HG03064 (cell line): ENCODE data around the gene SHC1.

Experiments used
- ATAC-seq: cut with Tn5 transposase; IDR thresholded peaks from one replicate; pipeline ENCODE4 v1.9.1; 2021; ENCODE audit warnings: low read depth; ENCODE audit not compliant: unreplicated experiment

SHC1 gene

GRCh38 chr1:154974808-154975408 lies 4.4 kb upstream of the SHC1 start:
- peak; percentile 41 for ATAC-seq

- ATAC-seq = peak; percentile 62
Measured at GRCh38 chr1:154974102-154974807, 3.7 kb upstream of the SHC1 start, which contains the start of gene CKS1B. Gene CKS1B (plus strand): TSS chr1:154974681. CDS start chr1:154974746, 65 bp downstream.

DNA sequence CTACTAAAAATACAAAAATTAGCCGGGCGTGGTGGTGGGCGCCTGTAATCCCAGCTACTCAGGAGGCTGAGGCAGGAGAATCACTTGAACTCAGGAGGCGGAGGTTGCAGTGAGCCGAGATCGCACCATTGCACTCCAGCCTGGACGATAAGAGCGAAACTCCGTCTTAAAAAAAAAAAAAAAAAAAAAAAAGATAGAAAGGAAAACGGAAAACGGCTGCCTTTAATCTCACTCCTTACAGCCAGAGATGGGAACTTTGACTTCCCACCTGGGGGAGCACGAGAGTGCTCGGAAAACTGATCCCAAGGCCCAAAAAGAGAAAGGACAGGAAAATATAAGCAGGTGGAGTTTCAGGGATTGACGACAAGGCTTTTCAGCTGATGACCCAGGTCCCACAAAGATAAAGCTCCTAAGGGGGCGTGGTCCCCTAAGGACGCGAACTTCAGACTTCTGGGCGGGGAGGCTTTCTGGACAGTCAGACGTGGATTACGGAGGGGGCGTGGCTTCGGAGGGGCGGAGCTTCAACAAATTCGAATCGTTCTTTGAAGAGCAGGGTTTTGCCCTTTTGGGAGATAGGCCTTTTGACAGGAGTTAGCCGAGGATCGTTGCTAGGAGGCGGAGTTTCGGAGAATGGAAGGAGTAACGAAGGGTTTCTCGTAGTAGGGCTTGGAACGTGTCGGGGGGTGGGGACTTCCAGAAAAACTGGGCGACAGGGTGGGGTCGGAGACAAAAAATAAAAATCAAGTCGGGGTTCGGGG lies 3.0 kb upstream of the SHC1 start:
- ATAC-seq = peak; percentile 9

GRCh38 chr1:154972517-154973343 lies 2.2 kb upstream of the SHC1 start:
- no peak for ATAC-seq

DNA sequence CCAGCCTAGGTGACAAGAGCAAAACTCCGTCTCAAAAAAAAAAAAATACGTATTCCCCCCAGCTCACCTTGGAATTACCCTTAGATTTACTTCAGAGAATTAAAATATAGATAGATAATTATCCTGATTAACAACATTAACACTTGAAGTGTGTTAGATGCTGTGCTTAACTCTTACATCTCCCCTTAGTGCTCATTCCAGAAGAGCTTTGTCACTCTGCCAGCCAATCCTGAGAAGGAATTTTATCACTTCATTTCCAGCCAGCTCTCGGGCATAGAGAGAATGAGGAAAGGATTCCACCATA lies 1.6 kb upstream of the SHC1 start:
- no peak for ATAC-seq

DNA sequence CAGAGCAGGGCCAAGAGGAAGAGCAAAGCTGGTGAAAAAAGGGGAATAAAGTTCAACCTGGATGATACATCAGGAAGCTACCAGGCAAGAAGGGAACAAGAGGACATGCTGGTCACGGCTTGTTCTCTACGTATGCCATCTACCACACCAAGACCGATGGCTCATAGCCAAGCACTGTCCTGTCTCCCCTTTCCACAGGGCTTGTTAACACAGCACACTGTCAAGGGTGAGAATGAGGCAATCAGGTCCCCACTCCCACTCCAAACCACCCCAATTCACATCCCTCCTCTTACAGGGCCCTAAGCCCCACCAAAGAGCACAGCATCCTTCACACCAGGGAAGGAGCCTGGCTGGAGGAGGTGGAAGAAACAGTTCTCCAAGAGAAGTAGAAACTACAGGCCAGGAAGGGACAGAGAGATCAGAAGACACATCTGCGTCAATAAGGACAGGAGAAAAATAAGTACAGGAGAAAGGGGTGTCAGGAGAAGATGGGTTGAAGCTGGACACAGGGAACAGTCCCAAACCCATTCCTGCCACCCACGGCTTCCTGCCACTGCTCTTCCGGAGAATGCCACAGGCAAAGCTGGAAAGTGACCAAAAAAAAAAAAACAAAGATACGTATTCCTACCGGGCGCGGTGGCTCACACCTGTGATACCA lies 923 bp upstream of the SHC1 start:
- ATAC-seq = no peak

GRCh38 chr1:154969860-154970452 lies 591 bp downstream of the SHC1 start:
- no peak for ATAC-seq

- no peak for ATAC-seq
Measured at GRCh38 chr1:154969246-154969645, 1.3 kb downstream of the SHC1 start.

GRCh38 chr1:154968731-154969130 lies 1.8 kb downstream of the SHC1 start:
- ATAC-seq = no peak

GRCh38 chr1:154967331-154967950 lies 3.1 kb downstream of the SHC1 start:
- no peak for ATAC-seq

- no peak for ATAC-seq
Measured at GRCh38 chr1:154966111-154966510, 4.4 kb downstream of the SHC1 start.

DNA sequence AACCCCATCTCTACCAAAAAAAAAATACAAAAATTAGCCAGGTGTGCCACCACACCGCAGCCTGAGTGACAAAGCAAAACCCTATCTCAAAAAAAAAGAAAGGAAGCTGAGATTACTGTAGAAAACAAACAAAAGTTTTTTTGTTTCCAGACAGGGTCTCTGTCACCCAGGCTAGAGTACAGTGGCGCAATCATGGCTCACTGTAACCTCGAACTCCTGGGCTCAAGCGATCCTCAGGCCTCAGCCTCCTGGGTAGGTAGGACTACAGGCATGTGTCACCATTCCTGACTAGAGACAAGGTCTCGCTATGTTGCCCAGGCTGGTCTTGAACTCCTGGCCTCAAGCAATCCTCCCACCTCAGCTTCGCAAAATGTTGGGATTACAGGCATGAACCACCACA lies 6.2 kb downstream of the SHC1 start:
- ATAC-seq = no peak

GRCh38 chr1:154963643-154964042 lies 6.9 kb downstream of the SHC1 start:
- no peak for ATAC-seq

- no peak for ATAC-seq
Measured at GRCh38 chr1:154962795-154963330, 7.7 kb downstream of the SHC1 start.

- ATAC-seq = peak; percentile 4
Measured at GRCh38 chr1:154962156-154962749, 8.3 kb downstream of the SHC1 start.

DNA sequence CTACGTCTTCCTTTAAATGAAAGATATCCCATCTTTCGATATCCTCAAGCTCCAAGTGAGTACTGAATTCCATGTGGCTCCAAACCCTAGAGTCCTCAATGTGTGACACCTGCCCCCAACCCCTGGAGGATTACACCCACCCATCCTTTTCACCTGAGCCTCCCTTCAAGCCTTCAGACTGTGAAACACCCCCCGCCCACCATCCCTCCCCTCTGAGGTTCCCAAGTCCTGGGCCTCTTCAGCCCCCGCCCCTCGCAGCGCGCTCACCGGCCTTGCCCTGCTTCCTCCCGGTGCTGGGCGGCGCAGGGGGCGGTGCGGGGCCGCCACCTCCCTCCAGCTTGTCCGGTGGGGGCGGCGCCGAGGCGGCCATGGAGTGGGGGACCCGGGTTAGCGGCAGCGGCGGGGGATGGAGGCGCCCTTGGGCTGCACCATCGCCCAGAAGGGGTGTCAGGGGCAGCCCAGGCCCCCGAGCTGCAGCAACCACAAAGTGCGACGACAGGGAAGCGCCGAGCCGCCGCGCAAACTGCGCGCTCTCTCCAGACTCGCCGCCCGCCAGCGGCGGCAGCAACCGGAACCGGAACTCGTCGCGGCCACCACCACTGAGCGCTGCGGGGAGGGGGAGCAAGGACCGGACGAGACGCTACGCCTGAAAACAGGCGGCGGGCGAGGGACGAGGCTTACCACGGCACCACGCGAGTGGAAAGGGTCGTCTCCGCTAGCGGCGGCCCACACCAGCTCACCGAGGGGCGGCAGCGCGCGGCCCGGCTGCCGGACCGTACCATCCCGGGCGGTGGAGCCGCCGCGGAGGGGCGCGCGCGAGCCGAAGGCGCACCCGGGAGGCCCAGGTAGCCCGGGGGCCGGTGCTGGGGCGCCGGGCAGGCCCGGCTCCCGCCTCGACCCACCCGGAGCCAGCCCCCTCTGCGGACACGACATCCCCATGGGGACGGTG lies 9.1 kb downstream of the SHC1 start, which contains the start of gene PYGO2:
Gene PYGO2 (minus strand): TSS at position 576 of the 949 bp plus-strand sequence. CDS start 206 bp downstream, at position 370.
- peak; percentile 67 for ATAC-seq

DNA sequence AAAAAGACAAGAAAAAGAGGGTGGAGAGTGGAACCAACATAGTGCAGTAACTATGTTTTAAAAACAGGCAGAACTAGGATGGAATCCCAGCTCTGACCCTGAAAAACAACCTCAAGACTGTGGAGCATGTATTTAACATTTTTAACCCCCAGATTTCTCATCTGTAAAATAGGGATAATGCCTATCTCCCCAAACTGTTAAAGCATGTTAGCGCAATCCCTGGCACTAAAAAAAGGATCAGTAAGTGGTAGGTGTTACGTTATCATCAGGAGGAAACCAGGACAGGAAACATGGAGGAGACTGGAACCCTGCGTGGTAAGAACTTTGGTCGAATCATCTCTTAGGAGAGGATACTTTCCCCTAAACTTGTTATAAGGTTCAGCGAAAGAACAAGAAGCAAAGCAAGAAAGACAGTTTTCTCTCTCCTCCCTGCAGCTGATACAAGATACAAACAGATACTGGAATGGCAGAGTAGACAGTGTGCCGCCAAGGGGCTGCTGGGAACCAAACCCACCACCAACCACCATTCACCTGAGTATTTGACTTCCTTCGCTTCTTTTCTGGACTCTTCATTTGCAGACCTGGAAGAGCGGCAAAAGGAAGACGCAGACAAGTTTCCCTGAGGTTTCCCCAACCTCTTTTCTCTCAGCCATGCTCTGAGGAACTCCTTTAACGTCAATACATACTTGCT lies 10.0 kb downstream of the SHC1 start:
- no peak for ATAC-seq
